ENCODE results near the gene UXS1. TPM values are rescaled to one million over a fixed set of nuclear protein-coding genes. Genes with fewer than 3 reads are reported as not detected.

UXS1 gene
- polyA plus RNA-seq, 1 donor from 2014 or later: 19.1 TPM

DNA sequence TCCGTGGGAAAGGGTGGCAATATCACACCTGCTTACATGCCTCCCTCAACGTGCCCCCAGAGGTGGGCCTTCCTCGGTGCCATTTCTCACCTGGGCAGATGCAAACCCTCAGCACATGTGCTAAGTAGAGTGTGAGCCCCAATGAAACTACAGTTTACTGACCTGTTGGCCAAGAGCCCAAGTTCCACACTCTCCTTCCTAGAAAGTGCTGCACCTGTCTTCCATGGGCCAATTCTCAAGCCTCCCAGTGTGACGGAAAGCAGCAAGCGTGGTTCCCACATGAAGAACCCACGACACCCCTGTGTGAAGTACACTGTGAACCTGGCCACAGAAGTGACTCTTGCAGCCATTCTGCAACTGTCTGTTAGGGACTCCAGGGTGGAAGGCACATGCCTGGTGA, 73.7 kb downstream of the UXS1 start:
- Histone ChIP-seq H2AFZ (ENCODE audit: low read depth, low read length) (no peak overlapping the region), H3K9ac (ENCODE audit: low read length) (no peak overlapping the region), H3K4me3 (ENCODE audit: low read length) (no peak overlapping the region), H3K79me2 (replicated peaks; ENCODE audit: insufficient read depth, low read length) (no peaks in the 10 kb centered on the region), H3K27me3 (ENCODE audit: insufficient read depth, low read depth, low read length) (no peaks in the 10 kb centered on the region), H3F3A (ENCODE audit: insufficient read depth, low read length, poor library complexity, severe bottlenecking) (no peaks in the 10 kb centered on the region), H3K4me2 (ENCODE audit: low read length) (no peak overlapping the region), H3K27ac (ENCODE audit: low read length) (no peak overlapping the region), H3K9me3 (ENCODE audit: low read length) (no peaks in the 10 kb centered on the region), H4K20me1 (ENCODE audit: insufficient read depth) (no peaks in the 10 kb centered on the region), H3K9me2 (ENCODE audit: insufficient read depth, low read length) (no peaks in the 10 kb centered on the region), H3K36me3 (ENCODE audit: insufficient read depth, low read length) (peaks cover 9% of the 10 kb centered on the region)
- no peak for TF ChIP-seq RAD21 (conservative IDR thresholded peaks at IDR 0.05)
- TF ChIP-seq EZH2 (IDR thresholded peaks at IDR 0.05; ENCODE audit: borderline replicate concordance, insufficient read depth, low read length, poor library complexity, severe bottlenecking): no peak
- no peak for TF ChIP-seq EP300 (conservative IDR thresholded peaks at IDR 0.05; ENCODE audit: poor library complexity, severe bottlenecking)
- TF ChIP-seq SMC3 (conservative IDR thresholded peaks at IDR 0.05; ENCODE audit: poor library complexity): no peak
- TF ChIP-seq, protein P1, sequence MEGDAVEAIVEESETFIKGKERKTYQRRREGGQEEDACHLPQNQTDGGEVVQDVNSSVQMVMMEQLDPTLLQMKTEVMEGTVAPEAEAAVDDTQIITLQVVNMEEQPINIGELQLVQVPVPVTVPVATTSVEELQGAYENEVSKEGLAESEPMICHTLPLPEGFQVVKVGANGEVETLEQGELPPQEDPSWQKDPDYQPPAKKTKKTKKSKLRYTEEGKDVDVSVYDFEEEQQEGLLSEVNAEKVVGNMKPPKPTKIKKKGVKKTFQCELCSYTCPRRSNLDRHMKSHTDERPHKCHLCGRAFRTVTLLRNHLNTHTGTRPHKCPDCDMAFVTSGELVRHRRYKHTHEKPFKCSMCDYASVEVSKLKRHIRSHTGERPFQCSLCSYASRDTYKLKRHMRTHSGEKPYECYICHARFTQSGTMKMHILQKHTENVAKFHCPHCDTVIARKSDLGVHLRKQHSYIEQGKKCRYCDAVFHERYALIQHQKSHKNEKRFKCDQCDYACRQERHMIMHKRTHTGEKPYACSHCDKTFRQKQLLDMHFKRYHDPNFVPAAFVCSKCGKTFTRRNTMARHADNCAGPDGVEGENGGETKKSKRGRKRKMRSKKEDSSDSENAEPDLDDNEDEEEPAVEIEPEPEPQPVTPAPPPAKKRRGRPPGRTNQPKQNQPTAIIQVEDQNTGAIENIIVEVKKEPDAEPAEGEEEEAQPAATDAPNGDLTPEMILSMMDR (IDR thresholded peaks at IDR 0.05; ENCODE audit: poor library complexity, severe bottlenecking): no peak
- TF ChIP-seq, protein P2, sequence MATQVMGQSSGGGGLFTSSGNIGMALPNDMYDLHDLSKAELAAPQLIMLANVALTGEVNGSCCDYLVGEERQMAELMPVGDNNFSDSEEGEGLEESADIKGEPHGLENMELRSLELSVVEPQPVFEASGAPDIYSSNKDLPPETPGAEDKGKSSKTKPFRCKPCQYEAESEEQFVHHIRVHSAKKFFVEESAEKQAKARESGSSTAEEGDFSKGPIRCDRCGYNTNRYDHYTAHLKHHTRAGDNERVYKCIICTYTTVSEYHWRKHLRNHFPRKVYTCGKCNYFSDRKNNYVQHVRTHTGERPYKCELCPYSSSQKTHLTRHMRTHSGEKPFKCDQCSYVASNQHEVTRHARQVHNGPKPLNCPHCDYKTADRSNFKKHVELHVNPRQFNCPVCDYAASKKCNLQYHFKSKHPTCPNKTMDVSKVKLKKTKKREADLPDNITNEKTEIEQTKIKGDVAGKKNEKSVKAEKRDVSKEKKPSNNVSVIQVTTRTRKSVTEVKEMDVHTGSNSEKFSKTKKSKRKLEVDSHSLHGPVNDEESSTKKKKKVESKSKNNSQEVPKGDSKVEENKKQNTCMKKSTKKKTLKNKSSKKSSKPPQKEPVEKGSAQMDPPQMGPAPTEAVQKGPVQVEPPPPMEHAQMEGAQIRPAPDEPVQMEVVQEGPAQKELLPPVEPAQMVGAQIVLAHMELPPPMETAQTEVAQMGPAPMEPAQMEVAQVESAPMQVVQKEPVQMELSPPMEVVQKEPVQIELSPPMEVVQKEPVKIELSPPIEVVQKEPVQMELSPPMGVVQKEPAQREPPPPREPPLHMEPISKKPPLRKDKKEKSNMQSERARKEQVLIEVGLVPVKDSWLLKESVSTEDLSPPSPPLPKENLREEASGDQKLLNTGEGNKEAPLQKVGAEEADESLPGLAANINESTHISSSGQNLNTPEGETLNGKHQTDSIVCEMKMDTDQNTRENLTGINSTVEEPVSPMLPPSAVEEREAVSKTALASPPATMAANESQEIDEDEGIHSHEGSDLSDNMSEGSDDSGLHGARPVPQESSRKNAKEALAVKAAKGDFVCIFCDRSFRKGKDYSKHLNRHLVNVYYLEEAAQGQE (IDR thresholded peaks at IDR 0.05; ENCODE audit: borderline replicate concordance): no peak
- no peak for TF ChIP-seq TAF1 (IDR thresholded peaks at IDR 0.05; ENCODE audit: low read depth)
- TF ChIP-seq MXI1 (conservative IDR thresholded peaks at IDR 0.05; ENCODE audit: poor library complexity, severe bottlenecking): no peak
- TF ChIP-seq POLR2AphosphoS5 (IDR thresholded peaks at IDR 0.05): no peak

DNA sequence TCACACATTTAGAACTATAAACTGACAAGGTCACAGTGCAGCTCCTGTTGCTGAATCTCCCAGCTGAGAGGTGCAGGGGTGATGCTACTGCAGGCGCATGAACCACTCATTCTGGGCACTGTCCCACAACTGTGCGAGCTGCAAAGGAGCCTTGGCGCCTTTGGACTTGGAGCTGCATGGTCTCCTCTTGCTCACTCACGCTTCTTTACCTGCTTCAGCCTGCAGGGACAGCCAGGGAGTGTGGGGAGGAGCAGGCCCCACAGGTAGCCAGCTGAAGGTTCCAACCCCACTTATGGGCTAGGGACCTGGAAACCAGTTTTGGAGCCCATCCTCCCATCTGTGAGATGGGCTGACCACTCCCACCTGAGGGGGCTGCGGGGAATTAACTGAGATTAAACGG, 75.0 kb downstream of the UXS1 start:
- Histone ChIP-seq H3K36me3 (ENCODE audit: insufficient read depth, low read length) (peaks cover 9% of the 10 kb centered on the region), H3K79me2 (replicated peaks; ENCODE audit: insufficient read depth, low read length) (no peaks in the 10 kb centered on the region), H3K9me2 (ENCODE audit: insufficient read depth, low read length) (no peaks in the 10 kb centered on the region), H3K27ac (ENCODE audit: low read length) (no peak overlapping the region), H3K27me3 (ENCODE audit: insufficient read depth, low read depth, low read length) (no peaks in the 10 kb centered on the region), H2AFZ (ENCODE audit: low read depth, low read length) (no peak overlapping the region), H3F3A (ENCODE audit: insufficient read depth, low read length, poor library complexity, severe bottlenecking) (no peaks in the 10 kb centered on the region), H3K9me3 (ENCODE audit: low read length) (no peaks in the 10 kb centered on the region), H3K9ac (ENCODE audit: low read length) (no peak overlapping the region), H3K4me2 (ENCODE audit: low read length) (no peak overlapping the region), H4K20me1 (ENCODE audit: insufficient read depth) (no peaks in the 10 kb centered on the region), H3K4me3 (ENCODE audit: low read length) (no peak overlapping the region)
- TF ChIP-seq SMC3 (conservative IDR thresholded peaks at IDR 0.05; ENCODE audit: poor library complexity) (no peak), EZH2 (IDR thresholded peaks at IDR 0.05; ENCODE audit: borderline replicate concordance, insufficient read depth, low read length, poor library complexity, severe bottlenecking) (no peak), RAD21 (conservative IDR thresholded peaks at IDR 0.05) (no peak), EP300 (conservative IDR thresholded peaks at IDR 0.05; ENCODE audit: poor library complexity, severe bottlenecking) (no peak), MXI1 (conservative IDR thresholded peaks at IDR 0.05; ENCODE audit: poor library complexity, severe bottlenecking) (no peak), TAF1 (IDR thresholded peaks at IDR 0.05; ENCODE audit: low read depth) (no peak)
